Suprapubic skin (tissue), 4 donors: Measurements from ENCODE around the gene METTL21A. TPM values are rescaled to one million over a fixed set of nuclear protein-coding genes. Genes with fewer than 3 reads are reported as not detected.

ENCODE experiments used
- DNase-seq, 2 donors: peaks; one replicate each; pipeline ENCODE4 v3.0.0-alpha.2; 2019; ENCODE audit warnings: low spot score in 2 of 2
- H3K27ac ChIP-seq: fragments of 200-600 bp; sonication (generic); one replicate; pipeline ENCODE4 v1.5.1; 2019
- H3K27me3 ChIP-seq: fragments of 200-600 bp; sonication (generic); one replicate; pipeline ENCODE4 v1.5.1; 2019
- H3K36me3 ChIP-seq: fragments of 200-600 bp; sonication (generic); one replicate; pipeline ENCODE4 v1.5.1; 2019
- H3K4me1 ChIP-seq: fragments of 200-600 bp; sonication (generic); one replicate; pipeline ENCODE4 v1.5.1; 2019
- H3K4me3 ChIP-seq: fragments of 200-600 bp; sonication (generic); one replicate; pipeline ENCODE4 v1.5.1; 2019; ENCODE audit warnings: mild to moderate bottlenecking
- H3K9me3 ChIP-seq: fragments of 200-600 bp; sonication (generic); one replicate; pipeline ENCODE4 v1.5.1; 2019
- CTCF ChIP-seq, 2 donors: fragments of 200-600 bp in 1 of 2; fragments of 450-650 bp in 1 of 2; sonication (generic) in 1 of 2; IDR thresholded peaks; one replicate each; pipeline ENCODE4 v1.5.1; 2016 to 2019; ENCODE audit warnings: antibody characterized with exemption in 2 of 2, mild to moderate bottlenecking in 1 of 2, moderate library complexity in 1 of 2
- EP300 ChIP-seq: sonication (generic); formaldehyde crosslinking; IDR thresholded peaks from one replicate; pipeline ENCODE4 v1.6.1; 2017; ENCODE audit warnings: antibody characterized with exemption
- POLR2A ChIP-seq, 2 donors: fragments of 450-650 bp; IDR thresholded peaks; one replicate each; pipeline ENCODE4 v1.6.1; 2017; ENCODE audit warnings: antibody characterized with exemption in 2 of 2, mild to moderate bottlenecking in 2 of 2, moderate library complexity in 2 of 2
- POLR2AphosphoS5 ChIP-seq, 3 donors: sonication (generic); formaldehyde crosslinking; IDR thresholded peaks; one replicate each; pipeline ENCODE4 v1.6.1; 2017; ENCODE audit warnings: antibody characterized with exemption in 3 of 3
- WGBS: methylation state at CpG from one replicate; pipeline ENCODE4 v1.1.5; 2018; 5-methylcytosine and 5-hydroxymethylcytosine counted together
- total RNA-seq, 4 donors: library from RNA; depleted of rRNA; stranded (reverse); fragments of >200 nt; gene quantifications; one replicate each; pipeline ENCODE4 v1.1.0, GENCODE V29; 2016

The METTL21A gene
- total RNA-seq, 4 donors from 2014 or later, result 5.6 to 24.1 (median 8.0) TPM

GRCh38 chr2:207600231-207600630 lies 25.0 kb downstream of the METTL21A start:
- H3K27ac ChIP-seq, result no peak overlapping the region
- no peaks in the 10 kb centered on the region for H3K9me3 ChIP-seq
- TF ChIP-seq EP300, result no peak
- no peaks in the 10 kb centered on the region for H3K27me3 ChIP-seq
- no peak overlapping the region for H3K4me3 ChIP-seq
- DNase-seq, result no peak
- H3K36me3 ChIP-seq, result peaks cover 22% of the 10 kb centered on the region
- peaks cover 2% of the 10 kb centered on the region for H3K4me1 ChIP-seq

GRCh38 chr2:207599636-207600035 lies 25.6 kb downstream of the METTL21A start:
- TF ChIP-seq POLR2AphosphoS5 (IDR thresholded peaks at IDR 0.05) (no peak), POLR2A (IDR thresholded peaks at IDR 0.05) (no peak), EP300 (no peak), CTCF (IDR thresholded peaks at IDR 0.05) (no peak)
- no peaks in the 10 kb centered on the region for H3K9me3 ChIP-seq
- H3K36me3 ChIP-seq, result peaks cover 24% of the 10 kb centered on the region
- peaks cover 2% of the 10 kb centered on the region for H3K4me1 ChIP-seq
- DNase-seq, result no peak
- H3K27me3 ChIP-seq, result no peaks in the 10 kb centered on the region
- no peak overlapping the region for H3K4me3 ChIP-seq
- H3K27ac ChIP-seq, result no peak overlapping the region

GRCh38 chr2:207594731-207595130 lies 30.5 kb downstream of the METTL21A start:
- Histone ChIP-seq H3K4me1 (peaks cover 2% of the 10 kb centered on the region), H3K27ac (no peak overlapping the region), H3K4me3 (no peak overlapping the region), H3K36me3 (peaks cover 57% of the 10 kb centered on the region), H3K27me3 (no peaks in the 10 kb centered on the region), H3K9me3 (peaks cover 9% of the 10 kb centered on the region)
- 100% methylated on average over 4 of the region's 4 CpGs for WGBS
- no peak for TF ChIP-seq CTCF (IDR thresholded peaks at IDR 0.05)
- no peak for TF ChIP-seq POLR2AphosphoS5 (IDR thresholded peaks at IDR 0.05)
- no peak for TF ChIP-seq EP300
- no peak for TF ChIP-seq POLR2A (IDR thresholded peaks at IDR 0.05)
- DNase-seq, result no peak

- Histone ChIP-seq H3K36me3 (peaks cover 58% of the 10 kb centered on the region), H3K27ac (no peak overlapping the region), H3K4me1 (no peaks in the 10 kb centered on the region), H3K9me3 (peaks cover 9% of the 10 kb centered on the region), H3K4me3 (no peak overlapping the region), H3K27me3 (no peaks in the 10 kb centered on the region)
- no peak for DNase-seq
- WGBS, result 71% methylated on average over 3 of the region's 3 CpGs
- TF ChIP-seq POLR2AphosphoS5 (IDR thresholded peaks at IDR 0.05) (no peak), EP300 (no peak), POLR2A (IDR thresholded peaks at IDR 0.05) (no peak), CTCF (IDR thresholded peaks at IDR 0.05) (no peak)
Measured at GRCh38 chr2:207594264-207594663, 30.9 kb downstream of the METTL21A start.

- H3K4me1 ChIP-seq, result no peaks in the 10 kb centered on the region
- no peaks in the 10 kb centered on the region for H3K27me3 ChIP-seq
- no peak for TF ChIP-seq EP300
- no peak for TF ChIP-seq CTCF (IDR thresholded peaks at IDR 0.05)
- TF ChIP-seq POLR2AphosphoS5 (IDR thresholded peaks at IDR 0.05), result no peak
- TF ChIP-seq POLR2A (IDR thresholded peaks at IDR 0.05), result no peak
- H3K9me3 ChIP-seq, result peaks cover 9% of the 10 kb centered on the region
- no peak overlapping the region for H3K27ac ChIP-seq
- DNase-seq, result no peak
- peaks cover 58% of the 10 kb centered on the region for H3K36me3 ChIP-seq
- H3K4me3 ChIP-seq, result no peak overlapping the region
Measured at GRCh38 chr2:207593277-207593676, 31.9 kb downstream of the METTL21A start.

GRCh38 chr2:207589143-207589542 lies 36.1 kb downstream of the METTL21A start:
- no peak overlapping the region for H3K27ac ChIP-seq
- no peaks in the 10 kb centered on the region for H3K27me3 ChIP-seq
- no peak for DNase-seq
- peaks cover 9% of the 10 kb centered on the region for H3K9me3 ChIP-seq
- H3K4me1 ChIP-seq, result no peaks in the 10 kb centered on the region
- peaks cover 66% of the 10 kb centered on the region for H3K36me3 ChIP-seq
- TF ChIP-seq CTCF (IDR thresholded peaks at IDR 0.05) (no peak), EP300 (no peak), POLR2A (IDR thresholded peaks at IDR 0.05) (no peak), POLR2AphosphoS5 (IDR thresholded peaks at IDR 0.05) (no peak)
- H3K4me3 ChIP-seq, result no peak overlapping the region
